A549 (cell line): ENCODE data around the gene CSDE1. TPM values are rescaled to one million over a fixed set of nuclear protein-coding genes. Genes with fewer than 3 reads are reported as not detected.

ENCODE experiments used
- ATAC-seq, 2 experiments: fragments of 200-7000 bp in 1 of 2; fragments of >200 bp in 1 of 2; cut with Nextera tagmentation in 1 of 2; cut with Tn5 transposase in 1 of 2; 3 replicates each; pipeline versions ENCODE4 v1.8.0 to v1.9.1; 2018 to 2020; ENCODE audit warnings: mild to moderate bottlenecking in 1 of 2, moderate library complexity in 1 of 2
- CTCF ChIA-PET: fragments of 300-600 bp; sonication (Branson Sonifier 250); formaldehyde crosslinking; extraction: SDS; loops from one replicate; lab custom pipeline; 2021; ENCODE audit warnings: antibody characterized with exemption, inconsistent platforms; lab: Yijun Ruan, JAX
- POLR2A ChIA-PET: fragments of 350-600 bp; formaldehyde crosslinking; extraction: SDS; loops from one replicate; lab custom pipeline; 2021; ENCODE audit warnings: antibody characterized with exemption, inconsistent platforms; lab: Yijun Ruan, JAX
- DNase-seq, 2 experiments: peaks; one replicate each; pipeline versions ENCODE4 v3.0.0 to v3.0.0-alpha.2; 2011 to 2016; ENCODE audit warnings: low read depth in 1 of 2, low spot score in 1 of 2
- FAIRE-seq: peaks from 2 replicates; lab custom pipeline; 2011; peaks lifted over from hg19 to GRCh38; lab: Jason Lieb, UNC
- H3K27ac ChIP-seq, 2 experiments: fragments of >200 bp; sonication (Bioruptor Twin); formaldehyde crosslinking; 3 replicates each; pipeline ENCODE4 v1.5.1; 2016 to 2017
- H3K4me1 ChIP-seq: fragments of >200 bp; sonication (Bioruptor Twin); formaldehyde crosslinking; 3 replicates; pipeline ENCODE4 v1.6.1; 2016
- H3K4me2 ChIP-seq: fragments of >200 bp; sonication (Bioruptor Twin); formaldehyde crosslinking; 3 replicates; pipeline ENCODE4 v1.6.1; 2016
- H3K4me3 ChIP-seq: fragments of >200 bp; sonication (Bioruptor Twin); formaldehyde crosslinking; 3 replicates; pipeline ENCODE4 v1.5.1; 2016
- H3K9me3 ChIP-seq: fragments of >200 bp; sonication (Bioruptor Twin); formaldehyde crosslinking; 3 replicates; pipeline ENCODE4 v1.6.1; 2016
- ATOH8 ChIP-seq: fragments of 250-450 bp; sonication (Bioruptor Pico); IDR thresholded peaks from 2 replicates; pipeline ENCODE4 v1.5.0; 2020; ENCODE audit warnings: low read depth, mild to moderate bottlenecking, moderate library complexity
- BHLHE40 ChIP-seq: IDR thresholded peaks from 2 replicates; pipeline ENCODE4 v1.6.1; 2012; ENCODE audit warnings: low read depth, low read length, inconsistent platforms
- CEBPB ChIP-seq, 2 experiments: fragments of >200 bp in 1 of 2; sonication (Bioruptor Twin) in 1 of 2; formaldehyde crosslinking in 1 of 2; IDR thresholded peaks; 2 replicates each; pipeline ENCODE4 v1.6.1; 2012 to 2016
- CTCF ChIP-seq: fragments of >200 bp; sonication (Bioruptor Twin); formaldehyde crosslinking; IDR thresholded peaks from 3 replicates; pipeline ENCODE4 v1.5.1; 2016
- ELK1 ChIP-seq: fragments of 150-350 bp; IDR thresholded peaks from 2 replicates; pipeline ENCODE4 v1.6.1; 2014; ENCODE audit warnings: low read depth, mild to moderate bottlenecking, low read length
- EP300 ChIP-seq, 2 experiments: fragments of >200 bp; sonication (Bioruptor Twin); formaldehyde crosslinking; IDR thresholded peaks; 2 replicates in 1 of 2; 3 replicates in 1 of 2; pipeline ENCODE4 v1.6.1; 2016 to 2017
- FOSB ChIP-seq: fragments of 250-450 bp; sonication (Bioruptor Pico); IDR thresholded peaks from 2 replicates; pipeline ENCODE4 v1.5.0; 2020; ENCODE audit warnings: mild to moderate bottlenecking, moderate library complexity
- FOSL2 ChIP-seq, 2 experiments: fragments of 450-650 bp in 1 of 2; fragments of >200 bp in 1 of 2; sonication (Bioruptor Twin) in 1 of 2; formaldehyde crosslinking; IDR thresholded peaks; 2 replicates each; pipeline versions ENCODE4 v1.5.0 to v1.6.1; 2016 to 2020; ENCODE audit warnings: mild to moderate bottlenecking in 1 of 2, moderate library complexity in 1 of 2
- HES2 ChIP-seq: fragments of >200 bp; sonication (Bioruptor Twin); formaldehyde crosslinking; IDR thresholded peaks from 2 replicates; pipeline ENCODE4 v1.6.1; 2016
- HOXB13 ChIP-seq: fragments of 250-450 bp; sonication (Bioruptor Pico); IDR thresholded peaks from 2 replicates; pipeline ENCODE4 v1.5.0; 2020; ENCODE audit warnings: low read depth, mild to moderate bottlenecking, moderate library complexity
- KDM1A ChIP-seq: fragments of 200-600 bp; sonication (generic); IDR thresholded peaks from 2 replicates; pipeline ENCODE4 v1.6.1; 2016; ENCODE audit warnings: low read depth, mild to moderate bottlenecking
- MAX ChIP-seq: IDR thresholded peaks from 2 replicates; pipeline ENCODE4 v1.6.1; 2012
- MYC ChIP-seq: IDR thresholded peaks from 2 replicates; pipeline ENCODE4 v1.6.1; 2012; ENCODE audit warnings: mild to moderate bottlenecking, inconsistent platforms, low read length, improper control_type of control experiment, borderline replicate concordance
- NFE2L2 ChIP-seq: fragments of 150-350 bp; conservative IDR thresholded peaks from 2 replicates; pipeline ENCODE4 v1.6.1; 2014; ENCODE audit warnings: low read length
- NR3C1 ChIP-seq: fragments of >200 bp; sonication (Bioruptor Twin); formaldehyde crosslinking; IDR thresholded peaks from 3 replicates; pipeline ENCODE4 v1.6.1; 2017
- PHF8 ChIP-seq: fragments of 200-600 bp; sonication (generic); IDR thresholded peaks from 2 replicates; pipeline ENCODE4 v1.6.1; 2016; ENCODE audit warnings: low read depth, mild to moderate bottlenecking, antibody characterized with exemption, moderate library complexity, borderline replicate concordance
- POLR2AphosphoS2 ChIP-seq: conservative IDR thresholded peaks from 2 replicates; pipeline ENCODE4 v1.6.1; 2012; ENCODE audit warnings: low read length, improper control_type of control experiment, inconsistent platforms
- RCOR1 ChIP-seq: fragments of 150-350 bp; IDR thresholded peaks from 2 replicates; pipeline ENCODE4 v1.6.1; 2014; ENCODE audit warnings: antibody characterized with exemption, low read length, low read depth
- RNF2 ChIP-seq: fragments of 200-600 bp; sonication (generic); IDR thresholded peaks from 2 replicates; pipeline ENCODE4 v1.6.1; 2016; ENCODE audit warnings: low read depth, mild to moderate bottlenecking, antibody characterized with exemption, moderate library complexity, borderline replicate concordance
- WGBS: methylation state at CpG from one replicate; pipeline ENCODE4 v1.1.6; 2017; ENCODE audit errors: missing lambda C conversion rate; 5-methylcytosine and 5-hydroxymethylcytosine counted together
- polyA plus RNA-seq, 4 experiments: library from polyadenylated mRNA; depleted of rRNA in 3 of 4; stranded (reverse); fragments of >200 nt; fragmentation: RNase III in 1 of 4; extraction: RNeasy Plus Mini Kit Qiagen cat#74134 plus additional on column Dnase treatment in 1 of 4; gene quantifications; 2 replicates in 3 of 4; 3 replicates in 1 of 4; pipeline ENCODE4 v1.2.3, GENCODE V29; 2011 to 2017

Gene CSDE1
- polyA plus RNA-seq, 2 of the 4 experiments (the other 2 are of a cell fraction): 199 to 236 TPM

GRCh38 chr1:114735479-114735878, 22.3 kb downstream of the CSDE1 start:
- no peak for TF ChIP-seq MYC
- no peak for TF ChIP-seq RCOR1
- no peak for TF ChIP-seq FOSB (CRISPR knock-in tag)
- no peak for TF ChIP-seq FOSL2 (IDR thresholded peaks at IDR 0.05)
- TF ChIP-seq FOSL2 (CRISPR knock-in tag; IDR thresholded peaks at IDR 0.05): no peak
- no peak for TF ChIP-seq CTCF
- no peak for TF ChIP-seq BHLHE40
- no peak for TF ChIP-seq NFE2L2
- no peak for TF ChIP-seq KDM1A
- TF ChIP-seq HOXB13 (CRISPR knock-in tag): no peak
- CTCF ChIA-PET: no interaction called here

GRCh38 chr1:114729782-114730181, 28.0 kb downstream of the CSDE1 start:
- no peak overlapping the region for H3K27ac ChIP-seq
- ChIA-PET CTCF (interaction anchor here (1.0 kb wide), 1 partner anchor 11 kb away, joined by 4 read pairs; no protein-coding TSS in a partner anchor), POLR2A (no interaction called here)
- H3K9me3 ChIP-seq: no peaks in the 10 kb centered on the region
- no peak for FAIRE-seq
- TF ChIP-seq CEBPB (IDR thresholded peaks at IDR 0.05) (no peak), FOSL2 (IDR thresholded peaks at IDR 0.05) (no peak), FOSL2 (CRISPR knock-in tag; IDR thresholded peaks at IDR 0.05) (no peak), ELK1 (no peak)
- TF ChIP-seq, all 56 proteins: peak for 0
- Histone ChIP-seq H3K4me2 (no peak overlapping the region), H3K4me3 (no peak overlapping the region), H3K4me1 (no peaks in the 10 kb centered on the region)
- DNase-seq: no peak
- WGBS: 96% methylated on average over 1 of the region's 1 CpG
- no peak for ATAC-seq

More at GRCh38 chr1:114735479-114735878, 22.3 kb downstream of the CSDE1 start:
- FAIRE-seq: no peak
- WGBS: 100% methylated on average over 1 of the region's 1 CpG
- no peak for ATAC-seq
- no peak for DNase-seq
- no peaks in the 10 kb centered on the region for H3K9me3 ChIP-seq
- H3K4me2 ChIP-seq: no peak overlapping the region
- no peak overlapping the region for H3K4me3 ChIP-seq
- no peak overlapping the region for H3K27ac ChIP-seq
- POLR2A ChIA-PET: no interaction called here
- no peaks in the 10 kb centered on the region for H3K4me1 ChIP-seq

GRCh38 chr1:114728553-114728952, 29.2 kb downstream of the CSDE1 start:
- POLR2A ChIA-PET: no interaction called here
- Histone ChIP-seq H3K4me1 (no peaks in the 10 kb centered on the region), H3K9me3 (no peaks in the 10 kb centered on the region), H3K4me3 (no peak overlapping the region), H3K4me2 (no peak overlapping the region), H3K27ac (no peak overlapping the region)
- CTCF ChIA-PET: no interaction called here
- 79% methylated on average over 2 of the region's 2 CpGs for WGBS
- DNase-seq (no peak), ATAC-seq (no peak), FAIRE-seq (no peak)
- TF ChIP-seq MAX (no peak), ATOH8 (CRISPR knock-in tag) (no peak), FOSB (CRISPR knock-in tag) (no peak), POLR2AphosphoS2 (no peak), NFE2L2 (no peak), PHF8 (no peak), RNF2 (no peak), KDM1A (no peak), NR3C1 (no peak), EP300 (IDR thresholded peaks at IDR 0.05) (no peak), BHLHE40 (no peak), HES2 (no peak), MYC (no peak)
